ENCODE data around the gene BMP3. TPM values are rescaled to one million over a fixed set of nuclear protein-coding genes. Genes with fewer than 3 reads are reported as not detected.

Gene BMP3
- total and polyA plus RNA-seq, 2 of the 13 experiments (the other 11 are each of a cell fraction or from before 2014, with no cell fraction given): not detected

- FAIRE-seq (no peak), DNase-seq (ENCODE audit: low spot score) (no peak), ATAC-seq (no peak)
- BruUV-seq (replicated peaks): no TSS peak
- Histone ChIP-seq H4K20me1 (ENCODE audit: insufficient read depth, low read length) (no peaks in the 10 kb centered on the region), H3K4me1 (ENCODE audit: insufficient read depth, low read length) (no peaks in the 10 kb centered on the region), H3K36me3 (replicated peaks in 1 of 2; ENCODE audit: control insufficient read depth in 1 of 2, insufficient read depth in 2 of 2, low read length in 2 of 2) (no peaks in the 10 kb centered on the region), H3K79me2 (ENCODE audit: insufficient read depth, low read length) (no peaks in the 10 kb centered on the region), H3K27me3 (ENCODE audit: control insufficient read depth in 1 of 2, insufficient read depth in 2 of 2, low read length in 2 of 2) (no peaks in the 10 kb centered on the region), H3K4me2 (ENCODE audit: low read depth, low read length) (no peak overlapping the region), H2AFZ (ENCODE audit: low read length) (no peak overlapping the region), H3K9ac (ENCODE audit: insufficient read depth, low read depth, low read length) (no peak overlapping the region), H3K9me3 (ENCODE audit: low read length) (no peaks in the 10 kb centered on the region), H3K4me3 (replicated peaks in 1 of 3; ENCODE audit: insufficient read depth in 1 of 3, low read depth in 2 of 3, low read length in 3 of 3) (no peak overlapping the region), H3K27ac (ENCODE audit: extremely low read length, insufficient read depth, low read length) (no peak overlapping the region)
- TF ChIP-seq ZNF24 (IDR thresholded peaks at IDR 0.05): no peak
- TF ChIP-seq TSC22D2 (CRISPR knock-in tag; IDR thresholded peaks at IDR 0.05; ENCODE audit: borderline replicate concordance): no peak
- TF ChIP-seq ZNF468 (CRISPR knock-in tag; IDR thresholded peaks at IDR 0.05): no peak
- no peak for TF ChIP-seq ZFP90 (CRISPR knock-in tag; IDR thresholded peaks at IDR 0.05; ENCODE audit: borderline replicate concordance)
- TF ChIP-seq TOPORS (CRISPR knock-in tag; IDR thresholded peaks at IDR 0.05): no peak
- no peak for TF ChIP-seq E2F5 (CRISPR knock-in tag; conservative IDR thresholded peaks at IDR 0.05)
- TF ChIP-seq ZSCAN30 (CRISPR knock-in tag; IDR thresholded peaks at IDR 0.05): no peak
- no peak for TF ChIP-seq TAF15 (IDR thresholded peaks at IDR 0.05; ENCODE audit: low read depth, low read length, poor library complexity, severe bottlenecking)
- no peak for TF ChIP-seq ZNF34 (CRISPR knock-in tag; IDR thresholded peaks at IDR 0.05; ENCODE audit: borderline replicate concordance)
- no peak for TF ChIP-seq ZNF513 (CRISPR knock-in tag; conservative IDR thresholded peaks at IDR 0.05)
- no peak for TF ChIP-seq DMAP1 (CRISPR knock-in tag; IDR thresholded peaks at IDR 0.05)
- TF ChIP-seq FOXM1 (CRISPR knock-in tag; IDR thresholded peaks at IDR 0.05): no peak
- TF ChIP-seq KMT2B (CRISPR knock-in tag; IDR thresholded peaks at IDR 0.05): no peak
- TF ChIP-seq CREM (IDR thresholded peaks at IDR 0.05): no peak
- no peak for TF ChIP-seq CREM (CRISPR knock-in tag; IDR thresholded peaks at IDR 0.05)
- no peak for TF ChIP-seq ZNF264 (CRISPR knock-in tag; IDR thresholded peaks at IDR 0.05)
- no peak for TF ChIP-seq HNRNPL (IDR thresholded peaks at IDR 0.05; ENCODE audit: low read depth, low read length)
- no peak for TF ChIP-seq BRF2 (CRISPR knock-in tag; IDR thresholded peaks at IDR 0.05)
- WGBS (ENCODE audit: low lambda C conversion rate): 0% methylated on average over 2 of the region's 2 CpGs
- ChIA-PET CTCF (ENCODE audit: low intra/inter-chr PET ratio, low total read pairs) (no interaction called here), POLR2A (no interaction called here)
- in situ Hi-C loops (cut with HindIII; ENCODE audit: extremely low pct_ligation_motif_present, low pct_unique_long_range_greater_than_20kb) (no loop called here), intact Hi-C loops (cut with micrococcal nuclease; ENCODE audit: unreplicated experiment) (no loop called here)
Observed at GRCh38 chr4:81093720-81094401, 63.4 kb downstream of the BMP3 start.

Measured in HepG2 (cell line).